Nucleus accumbens (tissue), 56 donors: Measurements from ENCODE around the gene ZNF597.
A peak's percentile ranks its signal among the peaks of the same experiment; 100 is the strongest.

Experiments used
- DNase-seq, 56 donors: peaks; one replicate each; lab custom pipeline; 2025; lab: John Stamatoyannopoulos, UW

ZNF597 gene

GRCh38 chr16:3443108-3444031 lies at the start of gene ZNF597, which contains the start of gene NAA60:
ZNF597 (minus strand) TSS chr16:3443504; CDS start chr16:3443153, 351 bp downstream.
NAA60 (plus strand) TSS chr16:3443680; CDS start chr16:3476228, 32,548 bp downstream.
- peak in 55 of 56 donors; percentile 16 to 92 (median 76) for DNase-seq

GRCh38 chr16:3492356-3492755 lies 49.1 kb upstream of the ZNF597 start:
- DNase-seq = no peak

GRCh38 chr16:3490911-3491629 lies 47.8 kb upstream of the ZNF597 start:
- DNase-seq = no peak

- DNase-seq = no peak
These were observed 45.5 kb upstream of the ZNF597 start for GRCh38 chr16:3488801-3489200.

GRCh38 chr16:3487521-3488410 lies 44.5 kb upstream of the ZNF597 start:
- DNase-seq = no peak

GRCh38 chr16:3486506-3487215 lies 43.4 kb upstream of the ZNF597 start:
- no peak for DNase-seq

- DNase-seq = no peak
These were observed 42.7 kb upstream of the ZNF597 start for GRCh38 chr16:3485821-3486505.

GRCh38 chr16:3485097-3485745 lies 41.9 kb upstream of the ZNF597 start:
- no peak for DNase-seq

GRCh38 chr16:3484318-3485096 lies 41.2 kb upstream of the ZNF597 start:
- DNase-seq = peak in 9 of 56 donors; percentile 3 to 44 (median 32)

GRCh38 chr16:3482659-3483241 lies 39.4 kb upstream of the ZNF597 start:
- no peak for DNase-seq

GRCh38 chr16:3481696-3482658 lies 38.7 kb upstream of the ZNF597 start:
- DNase-seq = peak in 10 of 56 donors; percentile 7 to 49 (median 18)

GRCh38 chr16:3480901-3481695 lies 37.8 kb upstream of the ZNF597 start:
- peak in 3 of 56 donors; percentile 4 to 34 (median 29) for DNase-seq

- DNase-seq = peak in 18 of 56 donors; percentile 13 to 63 (median 36)
These were observed 36.4 kb upstream of the ZNF597 start for GRCh38 chr16:3479654-3480216.

- DNase-seq = no peak
These were observed 35.1 kb upstream of the ZNF597 start for GRCh38 chr16:3478242-3478925.
